SK-MEL-5 (cell line): ENCODE measurements around the gene TKFC. TPM values are rescaled to one million over a fixed set of nuclear protein-coding genes. Genes with fewer than 3 reads are reported as not detected.
A peak's percentile ranks its signal among the peaks of the same experiment; 100 is the strongest.

Experiments
- DNase-seq: peaks from one replicate; pipeline ENCODE4 v3.0.0-alpha.2; 2016; ENCODE audit warnings: low read depth, low spot score
- in situ Hi-C: cut with HindIII; loops from 2 replicates; pipeline ENCODE4 v1.10.0; 2016; ENCODE audit warnings: low sequenced_read_pairs, high pct_unique_total_duplicates, low pct_unique_long_range_greater_than_20kb
- total RNA-seq: library from RNA; depleted of rRNA; stranded (reverse); fragments of >200 nt; shearing (Covaris generic); gene quantifications from 2 replicates; pipeline ENCODE4 v1.2.3, GENCODE V29; 2014

Gene TKFC
- total RNA-seq, 1 experiment from 2014 or later, result 43.2 TPM

DNA sequence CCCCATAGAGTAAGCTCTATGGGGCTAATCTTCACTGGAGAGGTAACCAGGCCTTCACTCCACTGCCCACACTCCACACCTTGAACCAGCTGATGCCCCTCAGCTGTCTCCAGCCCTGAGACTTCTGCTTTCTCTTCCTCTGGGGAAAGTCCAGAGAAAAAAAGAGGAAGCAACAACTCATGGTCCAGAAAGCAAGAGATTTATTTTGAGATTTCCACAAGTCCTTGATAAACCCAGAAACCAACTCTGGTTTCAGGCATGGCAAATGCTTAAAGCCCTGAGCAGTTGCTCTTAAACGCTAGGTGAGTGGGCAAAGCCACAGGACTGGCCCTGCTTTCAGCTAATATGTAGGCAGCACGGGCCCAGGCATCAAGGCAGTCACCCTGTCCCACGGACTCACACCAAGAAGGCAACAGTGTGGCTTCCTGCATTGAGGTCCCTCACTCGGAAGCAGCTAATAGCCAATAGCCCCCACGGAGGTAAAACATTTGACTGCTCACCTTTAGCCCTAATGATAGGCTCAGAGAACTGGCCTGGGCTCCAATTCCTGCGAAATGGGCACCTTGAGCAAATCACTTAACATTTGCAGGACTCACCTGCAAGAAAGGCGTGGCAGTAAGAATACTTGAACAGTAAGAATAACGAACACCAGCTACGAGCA lies 24.3 kb downstream of the TKFC start:
- DNase-seq, result no peak
- in situ Hi-C loops, result no loop called here

DNA sequence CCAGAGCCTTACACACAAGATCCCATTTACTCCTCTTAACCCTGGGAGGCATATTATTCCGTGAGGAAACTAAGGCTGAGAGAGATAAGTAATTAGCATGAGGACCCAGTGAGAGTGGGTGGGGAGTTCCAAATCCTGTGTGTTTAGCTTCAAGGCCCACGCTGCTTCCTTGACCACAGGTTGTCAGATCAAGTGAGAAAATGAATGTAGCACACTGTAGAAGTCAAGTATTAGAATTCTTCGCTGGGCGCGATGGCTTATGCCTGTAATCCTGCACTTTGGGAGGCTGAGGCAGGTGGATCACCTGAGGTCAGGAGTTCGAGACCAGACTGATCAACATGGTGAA lies 24.8 kb downstream of the TKFC start:
- in situ Hi-C loops, result no loop called here
- DNase-seq, result no peak

DNA sequence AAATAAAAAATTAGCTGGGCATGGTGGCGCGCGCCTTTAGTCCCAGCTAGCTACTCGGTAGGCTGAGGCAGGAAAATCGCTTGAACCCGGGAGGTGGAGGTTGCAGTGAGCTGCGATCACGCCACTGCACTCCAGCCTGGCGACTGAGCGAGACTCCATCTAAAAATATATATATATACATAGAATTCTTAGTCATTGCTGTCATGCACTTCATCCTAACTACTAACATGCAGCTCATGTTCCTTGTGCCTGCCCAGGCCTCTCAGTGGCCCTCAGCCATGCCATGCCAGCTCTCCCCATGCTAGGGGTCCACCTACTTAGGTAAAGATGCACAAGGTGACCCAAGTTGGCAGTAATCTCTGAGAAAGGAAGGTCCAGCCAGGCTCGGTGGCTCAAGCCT lies 25.5 kb downstream of the TKFC start:
- DNase-seq, result no peak
- in situ Hi-C loops, result no loop called here

DNA sequence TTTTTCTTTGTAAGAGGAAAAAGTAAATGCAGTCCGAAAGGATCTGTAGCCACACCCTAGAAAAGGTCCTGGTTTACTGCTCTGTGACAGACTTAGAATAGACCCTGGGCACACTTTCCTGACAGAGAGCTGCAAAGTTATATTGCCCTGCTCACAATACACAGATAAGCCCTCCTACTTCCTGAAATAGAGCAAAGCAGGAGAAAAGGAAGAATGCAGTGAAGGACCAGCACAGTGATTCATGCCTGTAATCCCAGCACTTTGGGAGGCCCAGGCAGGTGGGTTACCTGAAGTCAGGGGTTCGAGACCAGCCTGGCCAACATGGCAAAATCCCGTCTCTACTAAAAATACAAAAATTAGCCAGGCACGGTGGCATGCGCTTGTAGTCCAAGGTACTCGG lies 26.5 kb downstream of the TKFC start:
- in situ Hi-C loops, result no loop called here
- DNase-seq, result no peak

DNA sequence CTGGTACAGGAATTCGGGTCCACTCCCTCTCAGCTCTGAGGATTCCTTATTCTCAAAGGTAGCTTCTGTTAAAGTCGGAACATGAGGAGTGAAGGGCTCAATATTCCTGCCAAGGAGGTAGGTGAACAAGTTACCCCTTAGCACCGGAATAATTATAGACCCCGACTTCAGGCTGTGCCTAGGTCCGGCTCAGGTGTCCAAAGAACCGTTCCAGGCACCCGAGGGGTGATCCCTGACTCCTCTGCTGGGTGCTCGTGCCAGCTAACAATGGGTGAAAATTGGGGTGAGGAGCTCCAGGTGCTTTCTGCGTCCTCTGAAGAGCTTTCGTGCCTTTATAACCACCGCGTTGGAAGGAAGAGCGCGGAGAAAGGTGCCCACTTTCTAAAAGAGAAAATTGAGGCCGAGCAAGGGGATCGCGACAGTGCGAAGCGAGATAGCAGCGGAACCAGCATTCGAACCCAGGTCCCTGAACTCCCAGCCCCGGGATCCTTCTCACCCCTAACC lies 28.3 kb downstream of the TKFC start:
- in situ Hi-C loops, result no loop called here
- no peak for DNase-seq

DNA sequence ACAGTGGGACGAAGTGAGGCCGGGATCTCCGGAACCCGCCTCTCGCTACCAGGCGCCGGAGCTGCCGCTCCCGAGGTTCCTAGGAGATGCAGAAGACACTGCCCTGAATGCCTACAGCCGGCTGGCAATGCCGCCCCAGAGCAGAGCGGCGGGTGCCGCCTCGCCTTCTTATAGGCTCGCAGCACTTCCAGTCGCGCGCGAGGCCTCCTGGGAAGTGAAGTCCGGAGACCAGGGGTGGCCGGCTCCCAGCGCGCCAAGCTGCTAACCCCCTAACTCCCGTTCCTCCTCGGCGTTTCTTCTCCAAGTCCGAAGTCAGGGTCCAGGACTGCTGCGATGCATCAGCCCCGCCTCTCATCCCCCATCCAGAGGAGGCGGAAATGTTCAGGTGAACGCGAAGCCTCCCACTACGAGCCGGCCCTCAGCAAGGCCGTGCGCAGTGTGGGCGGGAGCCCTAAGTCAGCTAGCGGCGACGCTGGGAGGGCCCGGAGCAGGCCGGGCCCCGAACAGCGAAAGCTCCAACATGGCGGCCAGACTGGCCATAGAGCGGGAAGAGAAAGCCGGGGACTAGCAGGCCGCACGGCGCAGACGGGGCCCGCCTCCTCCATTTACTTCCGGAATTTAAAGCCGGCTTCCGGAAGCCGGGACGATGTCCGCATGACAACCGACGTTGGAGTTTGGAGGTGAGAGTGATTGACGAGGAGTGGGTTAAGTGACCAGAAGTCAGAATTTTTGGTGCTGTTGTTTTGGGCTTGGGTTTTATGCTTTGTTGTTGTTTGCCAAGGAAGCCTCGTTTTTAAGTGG lies 28.9 kb downstream of the TKFC start, which contains the start of the genes CYB561A3 and TMEM138:
Gene CYB561A3, minus strand, starts transcription at position 142 of the 801 bp plus-strand sequence. CDS start 5,169 bp downstream, outside the sequence.
Gene TMEM138, plus strand, starts transcription at position 634 of the 801 bp plus-strand sequence. CDS start 2,017 bp downstream, outside the sequence.
- in situ Hi-C loops, result no loop called here
- DNase-seq, result peak; percentile 88

DNA sequence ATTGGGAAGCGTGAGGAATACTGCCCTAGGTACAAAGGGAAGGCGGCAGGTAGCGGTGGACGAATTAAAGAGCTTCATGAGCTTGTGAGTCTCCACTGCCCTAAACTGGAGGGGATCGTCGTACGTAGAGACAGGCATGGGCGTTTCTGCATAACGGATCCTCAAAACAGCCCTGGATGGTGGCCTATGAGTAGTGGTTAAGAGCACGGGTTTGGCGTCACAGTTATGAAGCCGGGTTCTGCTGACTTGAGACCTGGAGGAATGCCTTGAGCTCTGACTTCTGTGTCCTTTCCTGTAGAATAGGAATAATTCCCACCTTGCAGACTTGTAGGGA lies 29.5 kb downstream of the TKFC start:
- in situ Hi-C loops, result no loop called here
- peak; percentile 44 for DNase-seq

DNA sequence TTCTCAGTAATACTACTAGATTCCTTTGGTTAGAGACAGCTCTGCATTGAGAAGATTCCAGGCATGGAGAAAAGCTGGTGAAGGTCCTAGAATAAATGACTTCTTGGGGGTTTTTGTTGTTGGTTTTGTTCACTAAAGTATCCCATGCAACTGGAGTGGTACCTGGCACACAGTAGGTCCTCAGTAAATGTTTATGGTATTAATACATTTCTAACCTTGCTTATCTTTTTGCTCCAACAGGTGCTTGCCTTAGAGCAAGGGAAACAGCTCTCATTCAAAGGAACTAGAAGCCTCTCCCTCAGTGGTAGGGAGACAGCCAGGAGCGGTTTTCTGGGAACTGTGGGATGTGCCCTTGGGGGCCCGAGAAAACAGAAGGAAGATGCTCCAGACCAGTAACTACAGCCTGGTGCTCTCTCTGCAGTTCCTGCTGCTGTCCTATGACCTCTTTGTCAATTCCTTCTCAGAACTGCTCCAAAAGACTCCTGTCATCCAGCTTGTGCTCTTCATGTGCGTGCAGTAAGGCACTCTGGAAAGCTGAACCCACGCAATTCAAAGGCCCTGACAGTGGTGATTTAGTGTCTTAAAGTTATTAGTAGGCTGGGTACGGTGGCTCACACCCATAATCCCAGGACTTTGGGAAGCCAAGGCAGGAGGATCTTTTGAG lies 31.1 kb downstream of the TKFC start:
- in situ Hi-C loops, result no loop called here
- no peak for DNase-seq

DNA sequence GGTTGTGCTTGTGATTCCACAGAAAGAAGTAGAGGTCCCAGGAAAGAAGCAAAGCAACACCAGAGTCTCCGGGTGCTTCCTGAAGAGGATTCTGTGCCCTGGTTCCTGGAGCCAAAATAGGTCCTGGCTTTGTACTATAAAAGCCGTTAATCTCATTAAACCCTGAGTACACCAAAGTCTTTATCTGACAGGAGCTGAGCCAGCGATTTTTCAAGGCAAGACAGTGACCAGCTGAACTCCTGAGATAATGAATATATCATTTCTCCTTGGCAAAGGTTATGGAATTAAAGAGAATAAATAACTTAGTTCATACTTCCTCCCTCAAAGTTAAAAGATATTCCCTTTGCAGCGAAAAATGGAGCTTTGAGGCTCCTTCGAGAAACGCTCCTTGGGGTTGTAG lies 34.4 kb downstream of the TKFC start:
- in situ Hi-C loops, result no loop called here
- DNase-seq, result no peak

DNA sequence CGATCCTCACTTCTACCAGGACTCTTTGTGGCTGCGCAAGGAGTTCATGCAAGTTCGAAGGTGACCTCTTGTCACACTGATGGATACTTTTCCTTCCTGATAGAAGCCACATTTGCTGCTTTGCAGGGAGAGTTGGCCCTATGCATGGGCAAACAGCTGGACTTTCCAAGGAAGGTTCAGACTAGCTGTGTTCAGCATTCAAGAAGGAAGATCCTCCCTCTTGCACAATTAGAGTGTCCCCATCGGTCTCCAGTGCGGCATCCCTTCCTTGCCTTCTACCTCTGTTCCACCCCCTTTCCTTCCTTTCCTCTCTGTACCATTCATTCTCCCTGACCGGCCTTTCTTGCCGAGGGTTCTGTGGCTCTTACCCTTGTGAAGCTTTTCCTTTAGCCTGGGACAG lies 35.6 kb downstream of the TKFC start:
- DNase-seq, result no peak
- in situ Hi-C loops, result no loop called here

DNA sequence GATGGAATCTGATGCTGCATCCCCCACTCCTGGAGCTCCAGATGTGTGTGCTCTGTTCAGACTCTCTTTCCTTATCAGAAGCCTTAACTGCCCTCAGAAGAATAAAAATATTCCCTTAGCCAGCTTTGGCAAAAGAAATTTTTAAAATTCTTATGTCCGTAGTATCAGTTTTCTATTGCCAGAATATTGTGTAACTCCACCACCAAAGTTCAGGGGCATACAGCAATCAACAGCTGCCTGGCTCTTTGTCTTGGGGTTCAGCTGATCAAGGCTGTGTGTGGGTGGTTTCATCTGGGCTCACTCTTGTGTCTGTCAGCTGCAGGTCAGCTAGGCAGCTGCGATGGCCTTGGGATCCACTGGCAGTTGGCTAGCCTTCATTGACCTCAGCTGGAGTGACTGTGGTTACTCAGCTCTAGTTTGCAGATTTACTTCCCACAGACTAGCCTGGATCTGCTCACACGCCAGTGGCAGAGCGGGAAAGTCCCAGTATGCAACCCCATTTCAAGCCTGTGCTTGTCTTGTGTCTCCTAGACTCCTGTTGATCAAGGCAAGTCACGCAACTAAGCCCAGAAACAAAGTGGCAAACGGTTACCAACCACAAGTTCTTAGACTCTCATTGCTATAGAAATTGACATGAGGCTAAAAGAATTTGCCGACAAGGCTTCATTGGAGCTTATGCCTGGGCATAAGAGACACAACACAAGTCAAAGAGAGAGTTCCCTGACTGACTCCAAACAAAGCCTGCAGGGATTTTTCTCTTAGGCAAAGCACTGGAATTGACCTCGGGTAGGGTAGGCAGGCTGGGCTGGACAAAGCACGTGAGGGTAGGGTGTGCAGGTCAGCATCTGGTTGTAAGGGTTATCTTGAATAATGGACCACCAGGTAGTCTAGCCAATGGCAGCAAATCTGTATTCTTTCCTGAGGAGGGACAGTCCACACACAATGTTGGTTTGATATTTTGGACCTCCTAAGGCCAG lies 36.6 kb downstream of the TKFC start:
- in situ Hi-C loops, result no loop called here
- peak; percentile 32 for DNase-seq

DNA sequence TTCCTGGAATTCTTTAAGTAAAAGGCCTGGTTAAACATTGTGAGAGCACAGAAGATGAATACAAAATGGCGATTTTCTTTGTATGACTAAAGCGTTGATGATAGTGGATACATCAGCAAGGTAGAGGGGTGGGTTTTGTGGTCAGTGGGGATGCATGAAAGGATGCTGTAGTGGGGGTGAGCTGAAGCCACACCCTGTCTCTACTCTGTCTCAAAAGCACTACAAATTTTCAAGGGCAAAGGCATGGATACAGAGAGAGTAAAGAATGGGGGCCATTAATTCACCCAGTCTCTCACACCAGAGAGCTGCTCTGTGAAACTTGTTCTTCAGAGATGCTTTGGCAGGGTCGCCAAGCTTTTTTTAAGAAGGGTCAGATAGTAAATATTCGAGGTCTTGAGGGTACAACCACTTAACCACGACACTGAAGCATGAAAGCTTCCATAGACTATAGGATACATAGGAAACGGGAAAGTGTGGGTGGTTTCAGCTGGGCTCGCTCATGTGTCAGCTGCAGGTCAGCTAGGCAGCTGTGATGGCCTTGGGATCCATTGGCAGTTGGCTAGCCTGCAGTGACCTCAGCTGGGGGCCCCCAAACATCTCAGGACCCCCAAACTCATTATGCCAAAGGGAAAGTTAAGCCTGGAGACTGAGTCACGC lies 37.4 kb downstream of the TKFC start:
- DNase-seq, result no peak
- in situ Hi-C loops, result no loop called here

DNA sequence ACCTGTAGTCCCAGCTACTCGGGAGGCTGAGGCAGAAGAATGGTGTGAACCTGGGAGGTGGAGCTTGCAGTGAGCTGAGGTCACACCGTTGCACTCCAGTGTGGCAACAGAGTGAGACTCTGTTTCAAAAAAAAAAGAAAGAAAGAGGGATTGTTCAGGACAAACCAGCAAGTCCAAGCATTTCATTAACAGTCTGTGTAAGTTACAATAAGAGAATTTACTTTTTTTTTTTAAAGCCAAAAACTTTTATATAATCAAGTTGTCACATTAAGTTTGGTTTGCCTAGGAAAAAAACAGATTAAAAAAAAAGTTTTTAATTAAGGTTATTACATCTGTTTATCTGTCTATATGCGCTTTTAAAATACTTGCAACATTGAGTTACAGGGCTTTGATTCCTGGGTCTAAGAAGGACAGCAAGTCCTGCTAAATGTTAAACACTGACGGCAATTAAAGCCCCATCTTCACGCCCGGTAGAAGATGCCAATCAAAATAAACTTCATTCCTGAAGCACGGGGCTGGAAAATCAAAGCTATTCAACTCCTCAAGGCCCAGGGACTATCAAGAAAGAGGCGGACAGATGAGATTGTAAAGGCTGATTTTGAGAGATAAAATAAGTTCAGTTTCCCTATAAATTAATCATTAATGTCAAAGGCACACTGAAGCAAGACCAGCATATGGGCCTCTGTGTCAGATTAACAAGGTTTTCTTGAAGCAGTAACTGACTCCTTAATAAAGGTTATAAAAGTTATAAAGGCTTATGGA lies 39.8 kb downstream of the TKFC start:
- in situ Hi-C loops, result no loop called here
- no peak for DNase-seq

DNA sequence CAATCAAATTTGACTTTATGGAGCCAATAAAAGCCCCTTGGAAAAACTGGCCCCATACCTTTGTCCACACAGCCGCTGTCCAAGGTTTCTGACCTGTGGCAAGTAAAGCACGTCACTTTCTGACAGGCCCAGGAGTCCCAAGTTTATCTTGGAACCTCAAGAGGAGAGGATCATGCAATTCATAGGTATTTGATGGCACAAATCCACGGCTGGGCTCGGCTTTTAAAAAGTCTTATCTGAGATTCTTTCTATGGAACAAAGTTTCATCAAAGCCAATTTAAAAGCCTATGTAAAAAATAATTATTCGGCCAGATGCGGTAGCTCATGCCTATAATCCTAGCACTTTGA lies 42.7 kb downstream of the TKFC start:
- in situ Hi-C loops, result no loop called here
- no peak for DNase-seq

DNA sequence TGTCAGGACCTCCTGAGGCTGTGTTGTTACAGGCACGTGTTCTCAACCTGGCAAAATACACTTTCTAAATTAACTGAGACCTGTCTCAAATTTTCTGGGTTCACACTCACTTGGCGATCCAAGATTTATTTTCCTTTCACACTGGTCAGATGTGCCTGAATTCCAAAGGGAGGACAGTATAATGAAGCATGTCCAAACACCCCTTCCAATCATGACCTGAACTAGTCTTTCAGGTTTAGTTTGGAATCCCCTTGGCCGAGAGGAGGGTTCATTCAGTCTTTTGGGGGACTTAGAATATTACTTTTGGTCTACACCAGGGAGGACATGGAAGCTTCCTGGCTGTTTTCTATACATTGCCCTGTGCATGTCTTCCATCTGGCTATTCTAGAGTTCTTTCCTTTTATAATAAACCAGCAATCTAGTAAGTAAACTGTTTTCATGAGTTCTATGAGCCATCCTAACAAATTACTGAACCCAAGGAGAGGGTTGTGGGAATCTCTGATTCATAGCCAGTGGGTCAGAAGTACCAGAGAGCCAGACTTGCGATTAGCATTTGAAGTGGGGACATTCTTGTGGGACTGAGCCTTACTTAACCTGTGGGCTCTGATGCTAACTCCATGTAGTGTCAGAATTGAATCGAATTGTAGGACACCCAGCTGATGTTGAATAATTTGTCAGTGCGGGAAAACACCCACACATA lies 44.6 kb downstream of the TKFC start:
- no peak for DNase-seq
- in situ Hi-C loops, result no loop called here

DNA sequence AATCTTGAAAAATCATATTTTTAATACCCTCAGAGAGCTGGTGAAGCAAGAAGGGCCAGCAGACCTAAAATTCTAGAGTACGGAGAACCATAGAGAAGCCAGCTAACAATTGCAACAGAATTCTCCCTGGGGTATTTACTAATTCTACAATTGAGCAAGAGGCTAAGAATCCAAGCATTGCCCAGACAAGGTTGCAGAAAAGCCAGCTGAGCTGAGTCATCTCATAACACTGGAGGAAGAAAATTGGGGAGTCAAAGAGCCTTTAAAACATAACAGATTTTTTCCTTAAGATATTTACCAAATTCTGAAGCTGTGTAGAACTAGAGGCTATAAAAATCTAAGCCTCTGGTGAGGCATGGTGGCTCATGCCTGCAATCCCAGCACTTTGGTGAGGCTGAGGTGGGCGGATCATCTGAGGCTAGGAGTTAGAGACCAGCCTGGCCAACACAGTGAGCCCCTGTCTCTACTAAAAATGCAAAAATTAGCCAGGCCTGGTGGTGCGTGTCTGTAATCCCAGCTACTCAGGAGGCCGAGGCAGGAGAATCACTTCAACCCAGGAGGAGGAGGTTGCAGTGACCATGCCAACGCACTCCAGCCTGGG lies 45.8 kb downstream of the TKFC start:
- no peak for DNase-seq
- in situ Hi-C loops, result no loop called here
